ENCODE results near the gene RNF144A.

- TF ChIP-seq, protein P1, sequence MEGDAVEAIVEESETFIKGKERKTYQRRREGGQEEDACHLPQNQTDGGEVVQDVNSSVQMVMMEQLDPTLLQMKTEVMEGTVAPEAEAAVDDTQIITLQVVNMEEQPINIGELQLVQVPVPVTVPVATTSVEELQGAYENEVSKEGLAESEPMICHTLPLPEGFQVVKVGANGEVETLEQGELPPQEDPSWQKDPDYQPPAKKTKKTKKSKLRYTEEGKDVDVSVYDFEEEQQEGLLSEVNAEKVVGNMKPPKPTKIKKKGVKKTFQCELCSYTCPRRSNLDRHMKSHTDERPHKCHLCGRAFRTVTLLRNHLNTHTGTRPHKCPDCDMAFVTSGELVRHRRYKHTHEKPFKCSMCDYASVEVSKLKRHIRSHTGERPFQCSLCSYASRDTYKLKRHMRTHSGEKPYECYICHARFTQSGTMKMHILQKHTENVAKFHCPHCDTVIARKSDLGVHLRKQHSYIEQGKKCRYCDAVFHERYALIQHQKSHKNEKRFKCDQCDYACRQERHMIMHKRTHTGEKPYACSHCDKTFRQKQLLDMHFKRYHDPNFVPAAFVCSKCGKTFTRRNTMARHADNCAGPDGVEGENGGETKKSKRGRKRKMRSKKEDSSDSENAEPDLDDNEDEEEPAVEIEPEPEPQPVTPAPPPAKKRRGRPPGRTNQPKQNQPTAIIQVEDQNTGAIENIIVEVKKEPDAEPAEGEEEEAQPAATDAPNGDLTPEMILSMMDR (IDR thresholded peaks at IDR 0.05; ENCODE audit: extremely low read depth in 1 of 2, insufficient read depth in 1 of 2, low read depth in 1 of 2, low read length in 2 of 2) = no peak
- no peak for TF ChIP-seq POLR2A (IDR thresholded peaks at IDR 0.05; ENCODE audit: low read depth, low read length)
- no peak for TF ChIP-seq POLR2AphosphoS5 (IDR thresholded peaks at IDR 0.05; ENCODE audit: insufficient read depth, low read depth, low read length)
- no peak for TF ChIP-seq EZH2 (IDR thresholded peaks at IDR 0.05; ENCODE audit: borderline replicate concordance, low read depth, low read length, severe bottlenecking)
- no peak for TF ChIP-seq JUN (IDR thresholded peaks at IDR 0.05; ENCODE audit: borderline replicate concordance, insufficient read depth, insufficient read length, low read depth)
- no peak for TF ChIP-seq MYC (IDR thresholded peaks at IDR 0.05; ENCODE audit: low read depth, low read length)
- TF ChIP-seq, protein P2, sequence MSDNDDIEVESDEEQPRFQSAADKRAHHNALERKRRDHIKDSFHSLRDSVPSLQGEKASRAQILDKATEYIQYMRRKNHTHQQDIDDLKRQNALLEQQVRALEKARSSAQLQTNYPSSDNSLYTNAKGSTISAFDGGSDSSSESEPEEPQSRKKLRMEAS (IDR thresholded peaks at IDR 0.05; ENCODE audit: insufficient read depth, insufficient read length) = no peak
- no peak for TF ChIP-seq FOS (IDR thresholded peaks at IDR 0.05; ENCODE audit: borderline replicate concordance, insufficient read depth, low read length)
- no peak for TF ChIP-seq GATA2 (IDR thresholded peaks at IDR 0.05; ENCODE audit: insufficient read depth, insufficient read length, low read depth, low read length)
Measured at GRCh38 chr2:7023542-7023941, 106.3 kb downstream of the RNF144A start.

Measured in endothelial cell of umbilical vein (primary cell).